Measurements from ENCODE around the gene ABI2. TPM values are rescaled to one million over a fixed set of nuclear protein-coding genes. Genes with fewer than 3 reads are reported as not detected.

The ABI2 gene
- total RNA-seq, 4 donors from 2014 or later = 10.1 to 28.4 (median 22.0) TPM

Other genes starting within 250 kb of the ABI2 start
- 10 to 100 TPM; 20.8 to 25.9 (median 24.9) TPM for gene CYP20A1, start 89.4 kb upstream of the ABI2 start, total RNA-seq
- 10 to 100 TPM; 38.3 to 58.2 (median 49.3) TPM for gene RAPH1, start 206.9 kb downstream of the ABI2 start, total RNA-seq